ENCODE measurements around the gene REXO4.
"Not testable (repeated sequence)": the region's sequence is repeated elsewhere in the genome, so short reads cannot be mapped to it uniquely, and the experiment has no call there.

REXO4 gene

GRCh38 chr9:133417541-133418461, at the start of gene REXO4:
TSS of gene REXO4 (minus strand) at chr9:133418010. CDS start at chr9:133417844, 166 bp downstream.
- DNase-seq = peak; percentile 71

GRCh38 chr9:133467101-133467500, 49.3 kb upstream of the REXO4 start:
- no peak for DNase-seq

- DNase-seq = no peak
Measured at GRCh38 chr9:133465984-133466383, 48.2 kb upstream of the REXO4 start.

- DNase-seq = no peak
Measured at GRCh38 chr9:133464638-133465037, 46.8 kb upstream of the REXO4 start.

GRCh38 chr9:133463864-133464615, 46.2 kb upstream of the REXO4 start:
- DNase-seq = no peak

GRCh38 chr9:133463234-133463863, 45.5 kb upstream of the REXO4 start:
- DNase-seq = no peak

GRCh38 chr9:133461975-133462374, 44.2 kb upstream of the REXO4 start:
- no peak for DNase-seq

- peak; percentile 67 for DNase-seq
Measured at GRCh38 chr9:133460405-133461175, 42.8 kb upstream of the REXO4 start.

GRCh38 chr9:133459476-133460404, 41.9 kb upstream of the REXO4 start, which contains the start of gene CACFD1:
TSS of gene CACFD1 (plus strand) at chr9:133459978. CDS start at chr9:133460067, 89 bp downstream.
- peak; percentile 96 for DNase-seq

- DNase-seq = peak; percentile 44
Measured at GRCh38 chr9:133458643-133459312, 41.0 kb upstream of the REXO4 start.

- DNase-seq = no peak
Measured at GRCh38 chr9:133457748-133458147, 39.9 kb upstream of the REXO4 start.

GRCh38 chr9:133457233-133457632, 39.4 kb upstream of the REXO4 start:
- DNase-seq = no peak

- no peak for DNase-seq
Measured at GRCh38 chr9:133456409-133456808, 38.6 kb upstream of the REXO4 start.

- DNase-seq = no peak
Measured at GRCh38 chr9:133455936-133456335, 38.1 kb upstream of the REXO4 start.

GRCh38 chr9:133454943-133455673, 37.3 kb upstream of the REXO4 start:
- DNase-seq = no peak

GRCh38 chr9:133454325-133454724, 36.5 kb upstream of the REXO4 start:
- DNase-seq = no peak

- no peak for DNase-seq
Measured at GRCh38 chr9:133453651-133454050, 35.8 kb upstream of the REXO4 start.

- no peak for DNase-seq
Measured at GRCh38 chr9:133452562-133452961, 34.8 kb upstream of the REXO4 start.

GRCh38 chr9:133451865-133452264, 34.1 kb upstream of the REXO4 start:
- DNase-seq = not testable (repeated sequence)

GRCh38 chr9:133449760-133450159, 31.9 kb upstream of the REXO4 start:
- DNase-seq = no peak

Measured in SHP77 treated with DMSO at 0.1 percent for 48 hours (cell line).